Kidney tubule cell (primary cell): Measurements from ENCODE around the gene TCP11X2.
"Not testable (repeated sequence)": the region's sequence is repeated elsewhere in the genome, so short reads cannot be mapped to it uniquely, and the experiment has no call there.

ENCODE experiments used
- DNase-seq: peaks from one replicate; pipeline ENCODE4 v3.0.0-alpha.2; 2018; ENCODE audit warnings: low spot score

The TCP11X2 gene

DNA sequence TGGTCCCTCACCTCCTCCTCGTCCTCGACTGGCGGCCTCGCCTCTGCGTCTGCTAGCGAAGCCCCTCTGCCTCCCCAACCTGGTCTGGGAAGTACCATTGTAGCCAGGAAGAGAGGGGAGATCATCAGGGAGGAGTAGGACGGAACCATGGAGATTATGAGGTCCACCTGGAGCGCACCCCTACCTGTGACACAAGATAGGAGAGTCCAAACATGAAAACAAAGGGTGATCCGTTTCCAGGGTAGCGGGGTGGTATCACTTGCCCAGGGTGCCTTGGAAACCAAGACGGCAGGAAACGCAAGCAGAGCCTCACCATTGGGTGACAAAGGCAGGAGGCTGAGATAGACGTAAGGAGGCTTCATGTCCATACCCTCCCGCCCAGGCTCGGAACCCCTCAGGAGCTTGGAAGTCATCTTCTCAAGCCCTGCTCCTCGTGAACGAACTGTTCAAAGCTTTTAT lies at the start of gene TCP11X2:
Gene TCP11X2, minus strand, starts transcription at position 51 of the 459 bp plus-strand sequence.
- DNase-seq = not testable (repeated sequence)

DNA sequence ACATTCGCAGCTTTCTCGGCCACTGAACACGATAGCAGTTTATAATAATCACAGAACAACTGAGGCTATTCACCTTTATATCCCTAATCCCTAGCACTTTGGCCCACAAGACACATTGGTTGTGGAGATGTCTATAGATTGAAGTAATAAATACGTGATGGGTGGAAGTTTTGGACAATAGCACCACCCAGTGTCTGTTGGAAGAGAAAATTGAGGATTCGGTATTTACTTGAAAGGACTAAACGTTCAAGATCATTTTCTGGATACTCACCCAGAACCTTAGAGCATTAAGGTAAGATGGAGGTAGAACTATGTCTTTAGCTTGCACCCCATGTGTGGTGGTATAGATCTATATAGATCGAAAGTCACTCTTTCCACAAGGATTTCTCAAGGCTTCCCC lies 45.7 kb upstream of the TCP11X2 start:
- DNase-seq = peak; percentile 1

DNA sequence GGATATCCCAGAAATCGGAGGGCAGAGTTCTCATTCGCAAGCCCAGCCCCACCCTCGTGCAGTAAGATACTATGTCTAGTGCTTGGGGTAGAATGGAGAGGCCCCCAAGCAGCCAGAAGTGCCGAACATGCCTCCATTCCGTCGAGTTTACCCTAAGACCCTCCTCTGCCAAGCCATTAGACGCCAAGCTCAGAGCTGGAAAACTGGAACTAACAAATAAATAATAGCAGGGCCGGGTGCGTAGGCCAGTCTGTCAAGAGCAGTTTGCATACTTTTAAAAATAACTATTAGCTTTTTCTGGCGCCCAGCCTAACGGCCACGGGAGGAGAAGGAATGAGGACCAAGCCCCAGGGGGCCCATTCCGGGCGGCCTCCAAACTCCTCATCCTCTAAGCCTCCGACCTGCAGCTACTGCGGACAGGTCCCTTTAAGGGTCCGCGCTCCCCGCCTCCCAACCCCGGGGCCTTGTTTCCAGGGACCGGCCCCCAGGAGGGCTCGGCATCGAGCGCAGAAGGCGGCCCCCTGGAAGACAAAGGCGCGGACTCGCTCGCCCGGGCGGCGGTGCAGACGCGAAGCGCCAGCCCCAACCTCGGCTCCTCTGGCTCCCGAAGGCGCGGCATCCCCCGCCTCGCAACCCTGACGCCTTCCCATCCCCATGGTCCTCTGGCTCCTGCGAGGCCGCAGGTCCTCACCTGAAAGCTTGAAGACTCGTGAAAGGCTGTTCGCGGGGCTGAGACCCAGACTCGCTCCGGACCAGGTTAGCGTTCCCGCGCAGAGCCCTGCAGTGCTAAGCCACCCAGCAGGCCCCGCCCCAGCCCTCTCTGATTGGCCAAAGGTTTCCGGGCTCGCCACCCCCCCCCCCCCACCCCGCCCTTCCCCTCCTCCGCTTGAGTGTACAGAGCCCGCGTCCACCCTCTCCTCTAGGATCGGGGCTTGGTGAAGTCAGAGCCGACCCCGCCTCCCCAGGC lies 44.6 kb upstream of the TCP11X2 start, which contains the start of gene TMSB15A:
Gene TMSB15A, minus strand, starts transcription at position 765 of the 967 bp plus-strand sequence.
- DNase-seq = peak; percentile 26

DNA sequence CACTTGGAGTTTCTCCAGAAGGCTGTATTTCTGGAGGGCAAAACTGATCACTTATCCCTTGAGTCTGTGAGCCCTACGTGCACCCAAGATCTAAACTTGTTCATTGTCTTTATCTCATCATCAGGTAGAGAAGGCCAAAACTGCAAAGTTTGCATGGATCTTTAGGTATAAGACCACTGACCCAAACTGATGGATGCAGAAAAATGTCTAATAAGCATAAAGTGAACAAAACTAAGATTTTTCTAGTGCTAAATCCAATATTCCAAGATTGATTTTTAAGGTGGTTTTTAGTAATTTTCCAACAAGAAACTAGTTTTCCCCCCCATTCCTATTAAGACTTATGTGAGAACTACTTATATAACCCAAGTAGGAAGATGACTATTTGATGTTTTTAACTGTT lies 42.9 kb upstream of the TCP11X2 start:
- DNase-seq = no peak

DNA sequence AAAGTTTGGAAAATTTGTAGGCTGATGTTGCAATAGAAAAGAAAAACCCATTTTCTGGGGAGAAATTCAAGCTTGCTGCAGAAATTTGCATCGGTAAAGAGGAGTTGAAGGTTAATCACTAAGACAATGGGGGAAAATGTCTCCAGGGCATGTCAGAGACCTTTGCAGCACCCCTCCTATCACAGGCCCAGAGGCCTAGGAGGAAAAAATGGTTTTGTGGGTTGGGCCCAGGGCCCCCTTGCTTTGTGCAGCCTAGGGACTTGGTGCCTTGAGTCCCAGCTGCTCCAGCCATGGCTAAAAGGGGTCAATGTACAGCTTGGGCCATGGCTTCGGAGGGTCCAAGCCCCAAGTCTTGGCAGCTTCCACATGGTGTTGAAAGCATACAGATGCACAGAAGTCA lies 27.1 kb upstream of the TCP11X2 start:
- no peak for DNase-seq

DNA sequence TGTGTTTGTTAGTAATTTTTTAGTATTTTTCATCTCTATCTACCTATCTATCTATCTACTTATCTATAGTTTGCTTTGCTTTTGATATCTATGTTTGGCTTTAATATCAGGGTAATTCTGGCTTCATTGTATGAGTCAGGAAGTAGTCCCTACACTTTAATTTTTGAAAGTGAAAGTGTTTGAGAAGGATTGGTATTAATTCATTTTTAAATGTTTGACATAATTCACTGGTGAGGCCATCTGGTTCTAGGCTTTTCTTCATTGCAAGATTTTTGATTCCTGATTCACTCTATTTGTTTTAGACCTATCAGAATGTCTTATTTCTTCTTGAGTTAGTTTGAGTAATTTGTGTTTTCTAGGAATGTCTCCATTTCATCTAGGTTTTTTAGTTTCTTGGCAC lies 20.2 kb upstream of the TCP11X2 start:
- peak; percentile 20 for DNase-seq

DNA sequence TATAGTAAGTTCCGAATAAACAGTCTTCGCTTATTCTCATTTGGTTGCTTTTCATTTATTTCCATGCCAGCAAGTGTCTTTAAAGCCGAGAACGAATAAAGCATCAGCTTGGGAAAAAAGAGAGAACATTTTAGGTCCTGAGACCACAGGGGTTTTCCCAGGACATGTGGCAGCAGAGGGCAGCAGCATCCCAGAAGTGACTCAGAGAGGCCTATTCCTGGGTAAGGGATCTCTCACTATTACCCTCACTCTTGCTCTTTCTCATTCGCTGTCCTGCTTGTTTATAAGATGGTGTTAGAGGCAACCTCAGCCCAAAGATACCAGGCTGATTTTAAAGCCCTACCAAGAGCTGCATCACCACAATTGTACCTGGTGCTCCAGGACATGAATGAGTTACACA lies 7.2 kb upstream of the TCP11X2 start:
- not testable (repeated sequence) for DNase-seq

DNA sequence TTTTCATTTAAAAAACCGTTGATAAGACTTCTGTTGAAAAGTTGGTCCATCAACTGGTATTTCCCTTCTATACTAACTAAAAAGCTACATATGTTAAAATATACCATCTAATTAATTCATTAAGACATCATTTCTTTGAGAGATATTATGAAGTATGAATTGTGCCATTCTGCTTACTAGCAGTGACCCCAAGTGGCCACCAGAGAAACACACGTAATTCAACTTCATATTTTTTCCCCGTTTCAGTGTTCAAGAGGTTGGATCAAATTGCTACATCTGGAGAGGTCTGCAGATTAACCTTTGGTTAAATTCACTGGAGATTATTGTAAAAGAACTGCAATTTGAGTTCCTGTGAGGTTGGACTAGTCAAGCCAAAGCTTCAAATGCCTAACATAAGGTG lies 1.4 kb downstream of the TCP11X2 start:
- DNase-seq = not testable (repeated sequence)

DNA sequence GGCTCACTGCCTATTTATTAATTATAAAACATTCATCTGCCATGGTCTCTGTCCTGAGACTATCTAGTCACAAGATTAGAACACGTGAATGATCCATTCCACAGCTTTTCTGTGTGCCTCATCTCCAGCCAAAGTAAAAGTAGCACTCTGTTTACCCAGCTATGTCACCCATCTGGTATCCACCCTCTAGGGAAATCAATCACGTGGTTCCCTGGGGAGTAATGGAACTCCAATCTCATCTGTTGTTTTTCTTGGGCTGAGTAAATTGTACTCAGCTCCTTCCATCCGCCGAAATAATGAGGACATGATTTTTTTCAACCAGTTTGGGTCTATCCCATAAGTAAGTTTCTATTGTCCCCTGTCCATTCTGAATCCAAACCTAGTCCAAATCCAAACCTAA lies 13.0 kb downstream of the TCP11X2 start:
- not testable (repeated sequence) for DNase-seq

DNA sequence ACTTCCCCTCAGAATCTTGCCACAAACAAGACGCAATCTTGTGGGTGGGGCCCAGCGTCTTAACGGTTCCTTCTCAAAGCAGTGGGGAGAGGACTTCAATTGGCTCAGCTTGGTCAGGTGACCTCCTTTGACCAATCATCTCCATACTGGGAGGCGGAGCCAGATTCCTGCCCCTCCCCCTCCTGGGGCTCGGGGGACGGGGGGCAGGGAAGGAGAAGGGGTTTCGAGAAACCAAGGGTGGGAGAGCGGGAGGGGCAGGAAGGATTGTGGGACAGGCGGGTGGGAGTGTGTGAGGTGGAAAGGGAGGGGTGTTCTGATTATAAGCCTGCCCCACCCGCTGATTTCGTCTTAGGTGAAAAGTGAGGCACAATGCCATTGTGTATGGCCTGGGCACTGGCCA lies 31.7 kb downstream of the TCP11X2 start, which contains the start of gene NXF2B:
Gene NXF2B, minus strand, starts transcription at position 101 of the 400 bp plus-strand sequence. CDS start 59,972 bp downstream, outside the sequence.
- not testable (repeated sequence) for DNase-seq

DNA sequence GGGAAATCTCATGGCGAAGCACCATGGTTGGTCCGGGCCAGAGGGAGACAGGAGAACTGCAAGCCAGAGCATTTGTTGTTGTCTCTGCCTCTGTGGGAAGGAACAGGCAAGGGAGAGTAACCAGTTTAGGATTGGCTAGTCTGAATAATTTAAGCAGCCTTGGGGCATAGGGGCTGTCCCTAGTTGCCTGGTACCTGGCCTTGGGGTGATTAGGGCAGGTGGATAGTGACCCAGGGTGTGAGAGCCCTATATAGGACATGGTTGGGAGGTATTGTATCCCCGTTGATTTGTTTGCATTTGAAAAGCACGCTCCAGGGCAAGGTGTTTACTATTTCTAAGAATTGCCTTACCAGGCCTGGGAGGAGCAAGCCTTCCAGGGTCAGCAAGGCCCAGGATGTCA lies 57.1 kb downstream of the TCP11X2 start:
- DNase-seq = not testable (repeated sequence)
